K562 (cell line): ENCODE results near the gene SUFU. TPM values are rescaled to one million over a fixed set of nuclear protein-coding genes. Genes with fewer than 3 reads are reported as not detected.

Experiments used
- COPS2 ChIP-seq: fragments of 450-650 bp; conservative IDR thresholded peaks from 2 replicates; pipeline ENCODE4 v1.6.1; 2016; ENCODE audit warnings: mild to moderate bottlenecking, moderate library complexity
- FOXP1 ChIP-seq: sonication (generic); formaldehyde crosslinking; IDR thresholded peaks from 2 replicates; pipeline ENCODE4 v1.8.0; 2022; ENCODE audit warnings: mild to moderate bottlenecking, missing genetic modification reagents
- KDM5B ChIP-seq: fragments of 200-600 bp; sonication (generic); IDR thresholded peaks from 2 replicates; pipeline ENCODE4 v1.6.1; 2012; ENCODE audit warnings: low read depth, mild to moderate bottlenecking, moderate library complexity, low read length, control low read depth, inconsistent platforms; ENCODE audit not compliant: insufficient replicate concordance
- RB1 ChIP-seq: fragments of 450-650 bp; IDR thresholded peaks from 2 replicates; pipeline ENCODE4 v1.6.1; 2017; ENCODE audit warnings: low read depth, mild to moderate bottlenecking
- SMAD3 ChIP-seq: fragments of 450-650 bp; formaldehyde crosslinking; conservative IDR thresholded peaks from 2 replicates; pipeline ENCODE4 v1.4.0; 2020; ENCODE audit warnings: mild to moderate bottlenecking
- polyA plus RNA-seq, 8 experiments: library from polyadenylated mRNA; depleted of rRNA in 4 of 8; stranded (reverse) in 5 of 8; unstranded in 3 of 8; fragments of >200 nt; fragmentation: Nextera tagmentation in 2 of 8; fragmentation: Illumina TruSeq in 1 of 8; extraction: Ambion mirVana in 2 of 8; extraction: Trizol in 1 of 8; gene quantifications; 2 replicates each; pipeline versions ENCODE4 v1.2.1 to v1.2.3, GENCODE V29; 2011 to 2014; ENCODE audit warnings: inconsistent platforms in 1 of 8, missing spikeins in 1 of 8
- total RNA-seq, 7 experiments: library from RNA; depleted of rRNA in 6 of 7; stranded (reverse); fragments of >200 nt in 6 of 7; fragmentation: Illumina TruSeq in 2 of 7; extraction: Trizol in 2 of 7; gene quantifications; 2 replicates each; pipeline versions ENCODE4 v1.2.1 to v1.2.3, GENCODE V29; 2011 to 2021; ENCODE audit warnings: low replicate concordance in 1 of 7
- TF ChIP-seq, protein P1 (sequence below): fragments of 250-450 bp; sonication (Bioruptor Pico); IDR thresholded peaks from 2 replicates; pipeline ENCODE4 v1.4.0; 2020
- TF ChIP-seq, protein P2 (sequence below): fragments of 250-450 bp; sonication (Bioruptor Pico); IDR thresholded peaks from 2 replicates; pipeline ENCODE4 v1.8.0; 2022; ENCODE audit warnings: moderate library complexity, mild to moderate bottlenecking, inconsistent platforms
- TF ChIP-seq, protein P3 (sequence below): fragments of 450-650 bp; IDR thresholded peaks from 2 replicates; pipeline ENCODE4 v1.6.1; 2016; ENCODE audit warnings: mild to moderate bottlenecking

SUFU gene
- total and polyA plus RNA-seq, 9 of the 15 experiments (the other 6 are each of a cell fraction or from before 2014, with no cell fraction given): 0.59 to 6.3 (median 0.82) TPM

DNA sequence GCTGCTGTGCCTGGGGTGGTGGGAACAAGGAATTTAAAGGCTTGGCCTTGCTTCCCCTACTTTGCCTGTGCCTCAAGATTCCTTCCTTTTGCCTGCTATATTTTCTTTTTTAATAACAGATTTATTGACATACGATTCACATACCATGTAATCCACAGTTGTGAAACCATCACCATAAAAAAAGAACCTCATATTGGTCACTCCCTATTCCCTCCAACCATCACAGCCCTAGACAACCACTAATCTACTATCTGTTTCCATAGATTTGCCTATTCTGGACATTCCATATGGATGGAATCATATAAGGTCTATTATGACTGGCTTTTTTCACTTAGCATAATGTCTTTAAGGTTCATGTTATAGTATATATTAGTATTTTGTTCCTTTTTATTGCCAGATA, 81.3 kb downstream of the SUFU start (continued):
- TF ChIP-seq KDM5B (no peak), RB1 (no peak), SMAD3 (no peak), COPS2 (no peak), FOXP1 (CRISPR knock-in tag) (no peak)
- TF ChIP-seq, protein P1, sequence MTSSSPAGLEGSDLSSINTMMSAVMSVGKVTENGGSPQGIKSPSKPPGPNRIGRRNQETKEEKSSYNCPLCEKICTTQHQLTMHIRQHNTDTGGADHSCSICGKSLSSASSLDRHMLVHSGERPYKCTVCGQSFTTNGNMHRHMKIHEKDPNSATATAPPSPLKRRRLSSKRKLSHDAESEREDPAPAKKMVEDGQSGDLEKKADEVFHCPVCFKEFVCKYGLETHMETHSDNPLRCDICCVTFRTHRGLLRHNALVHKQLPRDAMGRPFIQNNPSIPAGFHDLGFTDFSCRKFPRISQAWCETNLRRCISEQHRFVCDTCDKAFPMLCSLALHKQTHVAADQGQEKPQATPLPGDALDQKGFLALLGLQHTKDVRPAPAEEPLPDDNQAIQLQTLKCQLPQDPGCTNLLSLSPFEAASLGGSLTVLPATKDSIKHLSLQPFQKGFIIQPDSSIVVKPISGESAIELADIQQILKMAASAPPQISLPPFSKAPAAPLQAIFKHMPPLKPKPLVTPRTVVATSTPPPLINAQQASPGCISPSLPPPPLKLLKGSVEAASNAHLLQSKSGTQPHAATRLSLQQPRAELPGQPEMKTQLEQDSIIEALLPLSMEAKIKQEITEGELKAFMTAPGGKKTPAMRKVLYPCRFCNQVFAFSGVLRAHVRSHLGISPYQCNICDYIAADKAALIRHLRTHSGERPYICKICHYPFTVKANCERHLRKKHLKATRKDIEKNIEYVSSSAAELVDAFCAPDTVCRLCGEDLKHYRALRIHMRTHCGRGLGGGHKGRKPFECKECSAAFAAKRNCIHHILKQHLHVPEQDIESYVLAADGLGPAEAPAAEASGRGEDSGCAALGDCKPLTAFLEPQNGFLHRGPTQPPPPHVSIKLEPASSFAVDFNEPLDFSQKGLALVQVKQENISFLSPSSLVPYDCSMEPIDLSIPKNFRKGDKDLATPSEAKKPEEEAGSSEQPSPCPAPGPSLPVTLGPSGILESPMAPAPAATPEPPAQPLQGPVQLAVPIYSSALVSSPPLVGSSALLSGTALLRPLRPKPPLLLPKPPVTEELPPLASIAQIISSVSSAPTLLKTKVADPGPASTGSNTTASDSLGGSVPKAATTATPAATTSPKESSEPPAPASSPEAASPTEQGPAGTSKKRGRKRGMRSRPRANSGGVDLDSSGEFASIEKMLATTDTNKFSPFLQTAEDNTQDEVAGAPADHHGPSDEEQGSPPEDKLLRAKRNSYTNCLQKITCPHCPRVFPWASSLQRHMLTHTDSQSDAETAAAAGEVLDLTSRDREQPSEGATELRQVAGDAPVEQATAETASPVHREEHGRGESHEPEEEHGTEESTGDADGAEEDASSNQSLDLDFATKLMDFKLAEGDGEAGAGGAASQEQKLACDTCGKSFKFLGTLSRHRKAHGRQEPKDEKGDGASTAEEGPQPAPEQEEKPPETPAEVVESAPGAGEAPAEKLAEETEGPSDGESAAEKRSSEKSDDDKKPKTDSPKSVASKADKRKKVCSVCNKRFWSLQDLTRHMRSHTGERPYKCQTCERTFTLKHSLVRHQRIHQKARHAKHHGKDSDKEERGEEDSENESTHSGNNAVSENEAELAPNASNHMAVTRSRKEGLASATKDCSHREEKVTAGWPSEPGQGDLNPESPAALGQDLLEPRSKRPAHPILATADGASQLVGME (CRISPR knock-in tag): no peak
- TF ChIP-seq, protein P2, sequence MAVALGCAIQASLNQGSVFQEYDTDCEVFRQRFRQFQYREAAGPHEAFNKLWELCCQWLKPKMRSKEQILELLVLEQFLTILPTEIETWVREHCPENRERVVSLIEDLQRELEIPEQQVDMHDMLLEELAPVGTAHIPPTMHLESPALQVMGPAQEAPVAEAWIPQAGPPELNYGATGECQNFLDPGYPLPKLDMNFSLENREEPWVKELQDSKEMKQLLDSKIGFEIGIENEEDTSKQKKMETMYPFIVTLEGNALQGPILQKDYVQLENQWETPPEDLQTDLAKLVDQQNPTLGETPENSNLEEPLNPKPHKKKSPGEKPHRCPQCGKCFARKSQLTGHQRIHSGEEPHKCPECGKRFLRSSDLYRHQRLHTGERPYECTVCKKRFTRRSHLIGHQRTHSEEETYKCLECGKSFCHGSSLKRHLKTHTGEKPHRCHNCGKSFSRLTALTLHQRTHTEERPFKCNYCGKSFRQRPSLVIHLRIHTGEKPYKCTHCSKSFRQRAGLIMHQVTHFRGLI (CRISPR knock-in tag): no peak
- TF ChIP-seq, protein P3, sequence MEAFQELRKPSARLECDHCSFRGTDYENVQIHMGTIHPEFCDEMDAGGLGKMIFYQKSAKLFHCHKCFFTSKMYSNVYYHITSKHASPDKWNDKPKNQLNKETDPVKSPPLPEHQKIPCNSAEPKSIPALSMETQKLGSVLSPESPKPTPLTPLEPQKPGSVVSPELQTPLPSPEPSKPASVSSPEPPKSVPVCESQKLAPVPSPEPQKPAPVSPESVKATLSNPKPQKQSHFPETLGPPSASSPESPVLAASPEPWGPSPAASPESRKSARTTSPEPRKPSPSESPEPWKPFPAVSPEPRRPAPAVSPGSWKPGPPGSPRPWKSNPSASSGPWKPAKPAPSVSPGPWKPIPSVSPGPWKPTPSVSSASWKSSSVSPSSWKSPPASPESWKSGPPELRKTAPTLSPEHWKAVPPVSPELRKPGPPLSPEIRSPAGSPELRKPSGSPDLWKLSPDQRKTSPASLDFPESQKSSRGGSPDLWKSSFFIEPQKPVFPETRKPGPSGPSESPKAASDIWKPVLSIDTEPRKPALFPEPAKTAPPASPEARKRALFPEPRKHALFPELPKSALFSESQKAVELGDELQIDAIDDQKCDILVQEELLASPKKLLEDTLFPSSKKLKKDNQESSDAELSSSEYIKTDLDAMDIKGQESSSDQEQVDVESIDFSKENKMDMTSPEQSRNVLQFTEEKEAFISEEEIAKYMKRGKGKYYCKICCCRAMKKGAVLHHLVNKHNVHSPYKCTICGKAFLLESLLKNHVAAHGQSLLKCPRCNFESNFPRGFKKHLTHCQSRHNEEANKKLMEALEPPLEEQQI: no peak
